ENCODE measurements around the gene A3GALT2. TPM values are rescaled to one million over a fixed set of nuclear protein-coding genes. Genes with fewer than 3 reads are reported as not detected.
A peak's percentile ranks its signal among the peaks of the same experiment; 100 is the strongest.

Gene A3GALT2
- total RNA-seq, 1 donor from 2014 or later, result not detected

- intact Hi-C loops (cut with DNase I), result loop anchor here (5.0 kb wide), 3 partner anchors 39 to 79 kb away; partner anchors contain the start of gene TRIM62
- H3K27me3 ChIP-seq, result no peaks in the 10 kb centered on the region
- DNase-seq (ENCODE audit: low spot score in 2 of 2), result no peak
- H3K4me3 ChIP-seq, result peak overlapping the region; percentile 74 to 82
- H3K9me3 ChIP-seq, result no peaks in the 10 kb centered on the region
- peaks cover 19 to 50% of the 10 kb centered on the region in 2 donors for H3K4me1 ChIP-seq
- H3K27ac ChIP-seq, result peak overlapping the region; percentile 95 to 97
- peaks cover 0 to 5% of the 10 kb centered on the region in 2 donors for H3K36me3 ChIP-seq
- TF ChIP-seq CTCF (IDR thresholded peaks at IDR 0.05), result no peak
These were observed 62.9 kb downstream of the A3GALT2 start for GRCh38 chr1:33257772-33258712.

GRCh38 chr1:33257207-33257771 is 63.6 kb downstream of the A3GALT2 start:
- Histone ChIP-seq H3K36me3 (no peaks in the 10 kb centered on the region), H3K27ac (peak overlapping the region; percentile 95 to 97), H3K4me1 (peaks cover 19 to 46% of the 10 kb centered on the region in 2 donors), H3K4me3 (peak overlapping the region; percentile 74 to 82), H3K9me3 (no peaks in the 10 kb centered on the region), H3K27me3 (no peaks in the 10 kb centered on the region)
- intact Hi-C loops (cut with DNase I), result loop anchor here (5.0 kb wide), 3 partner anchors 40 to 80 kb away; partner anchors contain the start of gene TRIM62
- DNase-seq (ENCODE audit: low spot score in 2 of 2), result no peak
- no peak for TF ChIP-seq CTCF (IDR thresholded peaks at IDR 0.05)

Other genes with a start within 250 kb of the A3GALT2 start
- gene AZIN2, start 239.9 kb downstream of the A3GALT2 start, total RNA-seq, result 3.5 TPM
- 18.1 TPM for gene TRIM62, start 139.1 kb downstream of the A3GALT2 start, total RNA-seq
- gene ZNF362, start 64.6 kb downstream of the A3GALT2 start, total RNA-seq, result 34.4 TPM
- gene PHC2, start 110.0 kb upstream of the A3GALT2 start, total RNA-seq, result 222 TPM
- gene ZSCAN20, start 151.5 kb upstream of the A3GALT2 start, total RNA-seq, result 42.6 TPM